Esophagus (tissue), 2 donors: ENCODE results near the gene FOSL1. TPM values are rescaled to one million over a fixed set of nuclear protein-coding genes. Genes with fewer than 3 reads are reported as not detected.

Source experiments
- H3K27ac ChIP-seq, 2 donors: one replicate each; pipeline ENCODE4 v1.5.1; 2013; ENCODE audit warnings: low read depth in 2 of 2, mild to moderate bottlenecking in 2 of 2, inconsistent platforms in 1 of 2, low read length in 1 of 2, moderate library complexity in 1 of 2
- H3K27me3 ChIP-seq, 2 donors: one replicate each; pipeline ENCODE4 v1.6.1; 2013; ENCODE audit warnings: low read length in 2 of 2, control low read depth in 1 of 2, mild to moderate bottlenecking in 1 of 2; ENCODE audit not compliant: insufficient read depth in 2 of 2, control insufficient read depth in 1 of 2
- H3K36me3 ChIP-seq, 2 donors: one replicate each; pipeline ENCODE4 v1.6.1; 2013; ENCODE audit warnings: low read length in 1 of 2; ENCODE audit not compliant: control insufficient read depth in 2 of 2, insufficient read depth in 2 of 2
- H3K4me1 ChIP-seq, 2 donors: one replicate each; pipeline ENCODE4 v1.6.1; 2013; ENCODE audit warnings: low read length in 1 of 2; ENCODE audit not compliant: control insufficient read depth in 2 of 2, insufficient read depth in 2 of 2
- H3K4me3 ChIP-seq, 2 donors: one replicate each; pipeline ENCODE4 v1.5.1; 2013; ENCODE audit warnings: low read length in 2 of 2, mild to moderate bottlenecking in 2 of 2, low read depth in 1 of 2, moderate library complexity in 1 of 2
- H3K9me3 ChIP-seq, 2 donors: one replicate each; pipeline ENCODE4 v1.6.1; 2013; ENCODE audit warnings: mild to moderate bottlenecking in 2 of 2, low read depth in 1 of 2, low read length in 1 of 2, moderate library complexity in 1 of 2; ENCODE audit not compliant: control insufficient read depth in 2 of 2, insufficient read depth in 1 of 2
- WGBS, 2 donors: extraction: QIAGEN DNeasy Blood & Tissue Kit; methylation state at CpG; one replicate each; pipeline ENCODE4 v1.1.7; 2013; 5-methylcytosine and 5-hydroxymethylcytosine counted together
- polyA plus RNA-seq, 2 donors: library from polyadenylated mRNA; stranded (reverse); fragments of 200-250 nt; gene quantifications; one replicate each; pipeline ENCODE4 v1.2.3, GENCODE V29; 2013
- donor health status: healthy with polysubstance abuse.
- donor health status: Bipolar disorder and iron deficiency.

The FOSL1 gene
- polyA plus RNA-seq, 2 donors, result 26.7 to 39.6 TPM

- H3K36me3 ChIP-seq, result no peaks in the 10 kb centered on the region
- H3K27ac ChIP-seq, result no peak overlapping the region
- WGBS, 2 donors, result 65 to 68% methylated on average over 9 of the region's 9 CpGs
- H3K4me3 ChIP-seq, result no peak overlapping the region
- no peaks in the 10 kb centered on the region for H3K27me3 ChIP-seq
- H3K4me1 ChIP-seq, result no peaks in the 10 kb centered on the region
- H3K9me3 ChIP-seq, result no peaks in the 10 kb centered on the region
Observed at GRCh38 chr11:65941720-65942310, 41.6 kb upstream of the FOSL1 start.

- Histone ChIP-seq H3K36me3 (no peaks in the 10 kb centered on the region), H3K4me3 (no peak overlapping the region), H3K27me3 (no peaks in the 10 kb centered on the region), H3K9me3 (no peaks in the 10 kb centered on the region), H3K4me1 (no peaks in the 10 kb centered on the region), H3K27ac (no peak overlapping the region)
- WGBS, 2 donors, result 40 to 59% methylated on average over 4 of the region's 4 CpGs
Observed at GRCh38 chr11:65937766-65938165, 37.6 kb upstream of the FOSL1 start.

- Histone ChIP-seq H3K4me1 (peaks cover 0 to 3% of the 10 kb centered on the region in 2 donors), H3K27ac (no peak overlapping the region), H3K27me3 (no peaks in the 10 kb centered on the region), H3K9me3 (no peaks in the 10 kb centered on the region), H3K36me3 (no peaks in the 10 kb centered on the region), H3K4me3 (no peak overlapping the region)
- 61 to 67% methylated on average over 4 of the region's 4 CpGs for WGBS, 2 donors
Observed at GRCh38 chr11:65934014-65934413, 33.8 kb upstream of the FOSL1 start.

DNA sequence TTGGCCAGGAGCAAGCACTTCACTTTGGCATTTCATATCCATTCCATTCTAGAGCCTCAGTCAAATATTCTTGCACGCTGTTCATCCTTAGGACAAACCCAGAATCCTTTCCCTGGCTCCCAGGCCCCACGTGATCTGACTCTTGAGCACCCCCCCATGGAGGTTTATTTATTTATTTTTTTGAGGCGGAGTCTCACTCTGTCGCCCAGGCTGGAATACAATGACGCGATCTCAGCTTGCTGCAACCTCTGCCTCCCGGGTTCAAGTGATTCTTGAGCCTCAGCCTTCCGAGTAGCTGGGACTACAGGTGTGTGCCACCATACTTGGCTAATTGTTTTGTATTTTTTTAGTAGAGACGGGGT is 32.4 kb upstream of the FOSL1 start:
- no peak overlapping the region for H3K4me3 ChIP-seq
- H3K9me3 ChIP-seq, result no peaks in the 10 kb centered on the region
- no peaks in the 10 kb centered on the region for H3K36me3 ChIP-seq
- H3K4me1 ChIP-seq, result peaks cover 0 to 3% of the 10 kb centered on the region in 2 donors
- WGBS, 2 donors, result 31 to 36% methylated on average over 9 of the region's 9 CpGs
- H3K27me3 ChIP-seq, result no peaks in the 10 kb centered on the region
- no peak overlapping the region for H3K27ac ChIP-seq

DNA sequence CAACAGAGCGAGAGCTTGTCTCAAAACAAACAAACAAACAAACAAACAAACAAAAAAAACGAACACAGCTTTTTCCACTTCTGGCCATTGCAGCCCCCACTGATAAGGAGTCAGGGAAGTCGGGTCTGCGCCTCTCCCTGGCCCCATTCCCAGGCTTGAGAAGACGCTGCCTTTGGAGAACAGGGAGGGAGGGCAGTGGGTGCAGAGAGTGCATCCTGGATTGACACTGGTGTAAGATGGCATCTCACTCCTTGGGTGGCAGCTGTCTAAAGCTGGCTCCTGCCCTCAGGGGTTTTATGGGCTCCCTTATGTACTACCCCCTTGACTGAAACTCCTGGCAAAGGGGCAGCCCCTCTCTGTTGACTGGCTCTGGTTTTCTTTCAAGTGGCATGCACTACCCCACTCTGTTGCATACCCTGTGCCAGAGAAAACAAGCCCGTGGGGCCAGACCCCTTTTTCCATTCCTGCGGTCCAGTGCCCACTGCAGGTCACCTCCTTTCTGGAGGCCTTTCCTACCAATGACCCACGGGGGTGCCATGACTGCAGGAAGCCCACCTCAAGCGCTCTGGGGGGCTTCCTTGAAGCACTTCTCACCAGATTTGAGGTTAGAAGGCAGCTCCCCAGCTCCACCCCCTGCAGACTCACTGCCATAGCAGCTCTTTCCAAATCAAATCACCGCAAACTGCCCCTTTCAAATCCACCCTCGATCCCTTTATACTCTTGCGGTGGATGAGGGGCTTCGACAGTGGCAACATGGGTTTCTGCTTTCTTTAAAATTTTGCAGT is 31.8 kb upstream of the FOSL1 start:
- no peaks in the 10 kb centered on the region for H3K36me3 ChIP-seq
- H3K4me3 ChIP-seq, result no peak overlapping the region
- H3K27ac ChIP-seq, result no peak overlapping the region
- WGBS, 2 donors, result 53 to 54% methylated on average over 13 of the region's 13 CpGs
- H3K9me3 ChIP-seq, result no peaks in the 10 kb centered on the region
- H3K4me1 ChIP-seq, result peaks cover 0 to 3% of the 10 kb centered on the region in 2 donors
- no peaks in the 10 kb centered on the region for H3K27me3 ChIP-seq

- H3K27ac ChIP-seq, result no peak overlapping the region
- 59 to 64% methylated on average over 6 of the region's 6 CpGs for WGBS, 2 donors
- no peaks in the 10 kb centered on the region for H3K9me3 ChIP-seq
Observed at GRCh38 chr11:65928667-65929066, 28.5 kb upstream of the FOSL1 start.

DNA sequence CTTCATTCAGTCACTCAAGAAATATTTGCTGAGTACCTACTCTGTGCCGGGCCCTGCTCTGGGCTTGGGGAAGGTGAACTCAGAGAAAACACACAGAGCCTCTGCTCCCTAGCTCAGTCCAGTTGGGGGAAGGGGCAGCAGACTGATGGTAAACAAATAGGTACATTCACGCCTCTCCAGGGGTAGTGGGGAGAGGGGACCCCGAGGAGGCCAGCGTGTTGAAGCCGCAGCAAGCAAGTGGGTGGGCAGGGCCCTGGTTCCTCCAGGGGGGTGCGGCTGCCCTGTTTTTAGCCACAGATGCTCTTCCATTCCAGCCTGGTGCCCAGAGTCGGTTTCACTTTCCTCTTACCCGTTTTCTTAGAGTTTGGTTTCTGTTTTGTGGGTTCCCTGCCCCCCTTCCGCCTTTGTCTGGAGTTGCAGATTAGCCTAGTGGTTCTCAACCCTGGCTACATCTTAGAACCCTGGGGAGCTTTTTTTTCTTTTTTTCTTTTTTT is 27.8 kb upstream of the FOSL1 start:
- H3K9me3 ChIP-seq, result no peaks in the 10 kb centered on the region
- H3K27me3 ChIP-seq, result no peaks in the 10 kb centered on the region
- H3K36me3 ChIP-seq, result peaks cover 0 to 4% of the 10 kb centered on the region in 2 donors
- peaks cover 0 to 3% of the 10 kb centered on the region in 2 donors for H3K4me1 ChIP-seq
- H3K27ac ChIP-seq, result peak overlapping the region; percentile 35 to 48
- H3K4me3 ChIP-seq, result no peak overlapping the region
- 48 to 51% methylated on average over 9 of the region's 9 CpGs for WGBS, 2 donors

More at GRCh38 chr11:65928667-65929066, 28.5 kb upstream of the FOSL1 start:
- H3K4me3 ChIP-seq, result no peak overlapping the region
- H3K4me1 ChIP-seq, result peaks cover 0 to 3% of the 10 kb centered on the region in 2 donors
- peaks cover 0 to 2% of the 10 kb centered on the region in 2 donors for H3K36me3 ChIP-seq
- H3K27me3 ChIP-seq, result no peaks in the 10 kb centered on the region

- WGBS, 2 donors, result 71 to 73% methylated on average over 2 of the region's 2 CpGs
- H3K27ac ChIP-seq, result no peak overlapping the region
- H3K4me1 ChIP-seq, result peaks cover 5 to 8% of the 10 kb centered on the region in 2 donors
- no peak overlapping the region for H3K4me3 ChIP-seq
- peaks cover 0 to 8% of the 10 kb centered on the region in 2 donors for H3K36me3 ChIP-seq
- H3K9me3 ChIP-seq, result no peaks in the 10 kb centered on the region
- H3K27me3 ChIP-seq, result no peaks in the 10 kb centered on the region
Observed at GRCh38 chr11:65925397-65925796, 25.2 kb upstream of the FOSL1 start.

- no peak overlapping the region for H3K4me3 ChIP-seq
- H3K27me3 ChIP-seq, result no peaks in the 10 kb centered on the region
- peaks cover 12 to 17% of the 10 kb centered on the region in 2 donors for H3K4me1 ChIP-seq
- peaks cover 0 to 8% of the 10 kb centered on the region in 2 donors for H3K36me3 ChIP-seq
- no peak overlapping the region for H3K27ac ChIP-seq
- H3K9me3 ChIP-seq, result no peaks in the 10 kb centered on the region
- 73 to 82% methylated on average over 3 of the region's 3 CpGs for WGBS, 2 donors
Observed at GRCh38 chr11:65922565-65922964, 22.4 kb upstream of the FOSL1 start.
